HCT116 (cell line): ENCODE results near the gene VSX1. TPM values are rescaled to one million over a fixed set of nuclear protein-coding genes. Genes with fewer than 3 reads are reported as not detected.

ENCODE experiments used
- ATAC-seq: fragments of 200-7000 bp; cut with Tn5 transposase; 2 replicates; pipeline ENCODE4 v1.9.1; 2020; ENCODE audit warnings: mild to moderate bottlenecking, moderate library complexity
- BruUV-seq: library from RNA; stranded (reverse); fragments of 400-500 nt; replicated peaks from 2 replicates; lab custom pipeline; 2021; lab: Mats Ljungman, UMichigan
- CTCF ChIA-PET: fragments of 300-600 bp; sonication (Branson Sonifier 250); formaldehyde crosslinking; loops from one replicate; lab custom pipeline; 2021; ENCODE audit warnings: antibody characterized with exemption; lab: Charles Lee
- POLR2A ChIA-PET: fragments of 300-600, 350-600 bp; sonication (Branson Sonifier 250); formaldehyde crosslinking; loops from one replicate; lab custom pipeline; 2021; ENCODE audit warnings: antibody characterized with exemption; lab: Charles Lee
- RAD21 ChIA-PET, 2 experiments: fragments of 300-600 bp; sonication (Branson Sonifier 250); formaldehyde crosslinking; loops; one replicate each; lab custom pipeline; 2023; ENCODE audit warnings: low total read pairs in 2 of 2; ENCODE audit not compliant: uncharacterized antibody in 2 of 2, unreplicated experiment in 2 of 2, low non-redundant PET in 1 of 2; lab: Charles Lee
- DNase-seq: peaks from one replicate; pipeline ENCODE4 v3.0.0-alpha.2; 2010; ENCODE audit warnings: low read depth, low spot score
- H2AFZ ChIP-seq: fragments of 200-600 bp; shearing (Covaris generic), sonication (generic); 2 replicates; pipeline ENCODE4 v1.6.1; 2017; ENCODE audit warnings: low read depth, mixed run types, mixed read lengths, antibody characterized with exemption, low read length; ENCODE audit not compliant: poor library complexity, severe bottlenecking
- H3K27ac ChIP-seq: 2 replicates; pipeline ENCODE4 v1.5.1; 2012; ENCODE audit warnings: low read depth, low read length
- H3K27me3 ChIP-seq: fragments of 200-600 bp; sonication (generic); 2 replicates; pipeline ENCODE4 v1.6.1; 2016; ENCODE audit warnings: mixed run types, low read length, mixed read lengths; ENCODE audit not compliant: insufficient read depth
- H3K36me3 ChIP-seq, 2 experiments: fragments of 200-500 bp in 1 of 2; fragments of 200-600 bp in 1 of 2; sonication (Bioruptor generic) in 1 of 2; sonication (generic) in 1 of 2; 2 replicates each; pipeline versions ENCODE4 v1.5.1 to v1.6.1; 2014 to 2016; ENCODE audit warnings: low read length in 2 of 2, inconsistent platforms in 1 of 2, mixed read lengths in 1 of 2, mixed run types in 1 of 2; ENCODE audit not compliant: insufficient read depth in 2 of 2, control insufficient read depth in 1 of 2
- H3K4me1 ChIP-seq, 2 experiments: fragments of 200-600 bp in 1 of 2; sonication (generic) in 1 of 2; 2 replicates each; pipeline versions ENCODE4 v1.5.1 to v1.6.1; 2012 to 2017; ENCODE audit warnings: low read length in 2 of 2, inconsistent platforms in 1 of 2, mild to moderate bottlenecking in 1 of 2, mixed read lengths in 1 of 2, mixed run types in 1 of 2, moderate library complexity in 1 of 2; ENCODE audit not compliant: insufficient read depth in 2 of 2, control insufficient read depth in 1 of 2
- H3K4me2 ChIP-seq: fragments of 200-600 bp; sonication (generic); 2 replicates; pipeline ENCODE4 v1.6.1; 2017; ENCODE audit warnings: mixed run types, low read length, mixed read lengths
- H3K4me3 ChIP-seq, 2 experiments: fragments of 200-600 bp in 1 of 2; sonication (generic) in 1 of 2; replicated peaks in 1 of 2; 2 replicates each; pipeline ENCODE4 v1.5.1; 2011 to 2016; ENCODE audit warnings: low read length in 2 of 2, control low read depth in 1 of 2, low read depth in 1 of 2, mild to moderate bottlenecking in 1 of 2, mixed read lengths in 1 of 2, mixed run types in 1 of 2
- H3K79me2 ChIP-seq: fragments of 200-600 bp; sonication (generic); 2 replicates; pipeline ENCODE4 v1.6.1; 2017; ENCODE audit warnings: mild to moderate bottlenecking, mixed run types, low read length, moderate library complexity, mixed read lengths; ENCODE audit not compliant: insufficient read depth
- H3K9ac ChIP-seq: fragments of 200-600 bp; sonication (generic); 2 replicates; pipeline ENCODE4 v1.6.1; 2016; ENCODE audit warnings: low read length, mixed read lengths
- H3K9me2 ChIP-seq: fragments of 200-600 bp; sonication (generic), shearing (Covaris generic); 2 replicates; pipeline ENCODE4 v1.6.1; 2017; ENCODE audit warnings: mixed run types, mild to moderate bottlenecking, moderate library complexity; ENCODE audit not compliant: insufficient read depth
- H3K9me3 ChIP-seq, 2 experiments: fragments of 200-500 bp in 1 of 2; fragments of 200-600 bp in 1 of 2; sonication (Bioruptor generic) in 1 of 2; sonication (generic) in 1 of 2; 2 replicates each; pipeline ENCODE4 v1.6.1; 2014 to 2017; ENCODE audit warnings: low read length in 2 of 2, mixed read lengths in 2 of 2, inconsistent platforms in 1 of 2, low read depth in 1 of 2, mild to moderate bottlenecking in 1 of 2, mixed run types in 1 of 2, moderate library complexity in 1 of 2; ENCODE audit not compliant: control insufficient read depth in 1 of 2, insufficient read depth in 1 of 2
- H4K20me1 ChIP-seq: fragments of 200-600 bp; sonication (generic), shearing (Covaris generic); 2 replicates; pipeline ENCODE4 v1.6.1; 2017; ENCODE audit warnings: mixed run types, mild to moderate bottlenecking, moderate library complexity; ENCODE audit not compliant: insufficient read depth
- CEBPB ChIP-seq: IDR thresholded peaks from 2 replicates; pipeline ENCODE4 v1.6.1; 2012; ENCODE audit warnings: low read depth
- EGR1 ChIP-seq: IDR thresholded peaks from 2 replicates; pipeline ENCODE4 v1.6.1; 2012; ENCODE audit warnings: low read depth
- ELF1 ChIP-seq: IDR thresholded peaks from 2 replicates; pipeline ENCODE4 v1.6.1; 2012; ENCODE audit warnings: low read depth, borderline replicate concordance
- FOSL1 ChIP-seq: IDR thresholded peaks from 2 replicates; pipeline ENCODE4 v1.6.1; 2012; ENCODE audit warnings: low read depth
- RAD21 ChIP-seq: IDR thresholded peaks from 2 replicates; pipeline ENCODE4 v1.6.1; 2012; ENCODE audit warnings: low read depth, mild to moderate bottlenecking
- ZNF274 ChIP-seq: fragments of 200-500 bp; sonication (Bioruptor generic); IDR thresholded peaks from 2 replicates; pipeline ENCODE4 v1.6.1; 2014; ENCODE audit warnings: mild to moderate bottlenecking, low read depth, low read length, inconsistent platforms
- intact Hi-C: fragments of 100-400 bp; cut with micrococcal nuclease; formaldehyde crosslinking; loops from 2 replicates; pipeline ENCODE4 v1.10.0; 2022
- total RNA-seq: library from RNA; stranded (reverse); gene quantifications from one replicate; pipeline ENCODE4 v1.2.1, GENCODE V29; 2021; ENCODE audit not compliant: unreplicated experiment
- TF ChIP-seq, protein P1 (sequence below): IDR thresholded peaks from 2 replicates; pipeline ENCODE4 v1.6.1; 2012

VSX1 gene
- total RNA-seq, 1 experiment from 2014 or later = not detected

DNA sequence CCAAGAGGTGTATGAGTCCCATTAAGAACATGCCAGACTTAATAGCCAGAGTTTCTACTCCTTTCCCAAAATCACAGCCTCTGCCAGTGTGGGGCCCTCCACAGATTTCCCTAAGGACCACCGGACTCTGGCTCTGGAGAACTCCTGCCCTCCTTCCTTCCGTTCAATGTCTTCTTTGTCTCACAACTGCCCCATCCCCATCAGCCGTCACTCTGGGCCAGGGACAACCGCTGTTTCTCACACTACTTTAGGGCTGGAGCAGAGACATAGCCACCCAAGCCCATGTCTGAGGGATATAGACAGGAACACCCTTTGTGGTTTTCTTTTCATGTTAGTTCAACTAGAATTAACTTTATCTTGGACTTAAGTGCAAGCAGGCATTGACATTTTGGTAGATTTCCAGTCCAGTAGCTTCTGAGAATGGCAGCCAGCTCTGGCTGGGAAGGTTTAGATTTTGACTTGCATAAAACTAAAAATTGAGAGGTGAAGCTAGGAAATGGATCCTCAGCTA is 17.3 kb downstream of the VSX1 start:
- no peak overlapping the region for H2AFZ ChIP-seq
- ChIA-PET RAD21 (no interaction called here), CTCF (interaction anchor here (1.4 to 5.4 kb wide), 2 partner anchors 22 to 69 kb away, joined by 4 to 31 read pairs; no protein-coding TSS in a partner anchor), POLR2A (no interaction called here)
- H3K9me2 ChIP-seq = no peaks in the 10 kb centered on the region
- no TSS peak for BruUV-seq
- no peak overlapping the region for H3K9ac ChIP-seq
- no peaks in the 10 kb centered on the region for H3K4me1 ChIP-seq
- TF ChIP-seq FOSL1 (no peak), ELF1 (no peak)
- no peaks in the 10 kb centered on the region for H3K79me2 ChIP-seq
- intact Hi-C loops = loop anchor here (1.0 to 10.0 kb wide), 2 partner anchors 70 to 330 kb away; partner anchors contain the start of gene ABHD12
- H3K4me2 ChIP-seq = no peak overlapping the region
- peaks cover 61% of the 10 kb centered on the region for H3K27me3 ChIP-seq
- H3K9me3 ChIP-seq = no peaks in the 10 kb centered on the region
- no peak for DNase-seq
- H3K4me3 ChIP-seq = no peak overlapping the region
- ATAC-seq = no peak
- no peaks in the 10 kb centered on the region for H3K36me3 ChIP-seq
- no peak overlapping the region for H3K27ac ChIP-seq
- H4K20me1 ChIP-seq = no peaks in the 10 kb centered on the region

DNA sequence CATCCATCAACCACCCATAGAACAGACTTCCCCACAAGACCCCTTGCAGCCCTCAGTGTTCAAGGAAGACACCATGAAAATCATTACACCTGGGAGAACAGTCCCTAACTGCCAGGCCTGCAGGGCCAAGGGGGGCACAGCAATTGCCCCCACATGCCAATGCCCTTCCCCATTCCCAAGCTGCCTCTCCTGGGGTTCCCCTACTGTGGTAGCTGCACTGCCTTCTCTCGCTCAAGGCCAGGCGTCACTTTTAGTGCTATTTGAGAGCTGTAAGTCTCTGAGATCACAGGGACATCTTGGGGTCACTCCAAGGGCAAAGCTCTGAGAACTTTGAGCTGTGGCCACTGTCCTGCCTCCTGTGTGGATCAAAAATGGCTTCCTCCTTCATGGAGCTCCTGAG is 18.0 kb downstream of the VSX1 start:
- BruUV-seq = no TSS peak
- no peaks in the 10 kb centered on the region for H3K9me3 ChIP-seq

More for the DNA sequence above, 18.0 kb downstream of the VSX1 start:
- Histone ChIP-seq H3K9ac (no peak overlapping the region), H4K20me1 (no peaks in the 10 kb centered on the region), H3K9me2 (no peaks in the 10 kb centered on the region), H3K36me3 (no peaks in the 10 kb centered on the region), H2AFZ (no peak overlapping the region), H3K4me2 (no peak overlapping the region), H3K27ac (no peak overlapping the region), H3K79me2 (no peaks in the 10 kb centered on the region), H3K4me3 (no peak overlapping the region), H3K4me1 (no peaks in the 10 kb centered on the region), H3K27me3 (peaks cover 56% of the 10 kb centered on the region)
- CTCF ChIA-PET = interaction anchor here (5.4 kb wide), 1 partner anchor 69 kb away, joined by 31 read pairs; no protein-coding TSS in a partner anchor
- intact Hi-C loops = loop anchor here (10.0 kb wide), 1 partner anchor 331 kb away; the partner anchor contains the start of gene ABHD12
- POLR2A ChIA-PET = no interaction called here
- TF ChIP-seq, protein P1, sequence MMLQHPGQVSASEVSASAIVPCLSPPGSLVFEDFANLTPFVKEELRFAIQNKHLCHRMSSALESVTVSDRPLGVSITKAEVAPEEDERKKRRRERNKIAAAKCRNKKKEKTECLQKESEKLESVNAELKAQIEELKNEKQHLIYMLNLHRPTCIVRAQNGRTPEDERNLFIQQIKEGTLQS = no peak
- no peak for TF ChIP-seq RAD21
- no peak for TF ChIP-seq ELF1
- TF ChIP-seq ZNF274 = no peak
- no peak for TF ChIP-seq CEBPB
- TF ChIP-seq EGR1 = no peak
- RAD21 ChIA-PET = no interaction called here
- no peak for DNase-seq
- no peak for ATAC-seq
